GM12878 (cell line): ENCODE measurements around the gene ARHGAP5. TPM values are rescaled to one million over a fixed set of nuclear protein-coding genes. Genes with fewer than 3 reads are reported as not detected.

Experiments
- ATAC-seq: fragments of 200-7000 bp; cut with Tn5 transposase; 3 replicates; pipeline ENCODE4 v1.9.1; 2020; ENCODE audit warnings: mild to moderate bottlenecking, moderate library complexity
- BruUV-seq: library from RNA; stranded (reverse); fragments of 400-500 nt; replicated peaks from 2 replicates; lab custom pipeline; 2021; lab: Mats Ljungman, UMichigan
- CTCF ChIA-PET: fragments of 300-600 bp; sonication (Branson Sonifier 250); formaldehyde crosslinking; extraction: SDS; loops from one replicate; lab custom pipeline; 2021; ENCODE audit warnings: inconsistent platforms; lab: Yijun Ruan, JAX
- POLR2A ChIA-PET: fragments of 350-600 bp; formaldehyde crosslinking; extraction: SDS; loops from one replicate; lab custom pipeline; 2021; ENCODE audit warnings: inconsistent platforms; lab: Charles Lee
- RAD21 ChIA-PET: fragments of 300-600 bp; sonication (Branson Sonifier 250); formaldehyde crosslinking; loops from one replicate; lab custom pipeline; 2023; ENCODE audit warnings: antibody characterized with exemption; ENCODE audit not compliant: unreplicated experiment; lab: Charles Lee
- SMC1A ChIA-PET: fragments of 300-600 bp; sonication (Branson Sonifier 250); formaldehyde crosslinking; loops from one replicate; lab custom pipeline; 2023; ENCODE audit not compliant: unreplicated experiment, uncharacterized antibody; lab: Charles Lee
- DNase-seq: peaks from one replicate; pipeline ENCODE4 v3.0.0-alpha.2; 2011; ENCODE audit warnings: low read depth, low spot score
- FAIRE-seq: peaks from 3 replicates; lab custom pipeline; 2011; peaks lifted over from hg19 to GRCh38; lab: Jason Lieb, UNC
- H2AFZ ChIP-seq: 2 replicates; pipeline ENCODE4 v1.6.0; 2011; ENCODE audit warnings: low read depth, low read length, control low read depth; ENCODE audit not compliant: control insufficient read depth
- H3K27ac ChIP-seq: 2 replicates; pipeline ENCODE4 v1.5.1; 2011; ENCODE audit warnings: control low read depth; ENCODE audit not compliant: control insufficient read depth, insufficient read depth
- H3K27me3 ChIP-seq, 2 experiments: replicated peaks in 1 of 2; 2 replicates each; pipeline versions ENCODE4 v1.6.0 to v1.6.1; 2011; ENCODE audit warnings: low read length in 1 of 2; ENCODE audit not compliant: control insufficient read depth in 2 of 2, insufficient read depth in 2 of 2
- H3K36me3 ChIP-seq, 2 experiments: 2 replicates each; pipeline ENCODE4 v1.5.1; 2011; ENCODE audit warnings: low read length in 1 of 2; ENCODE audit not compliant: control insufficient read depth in 2 of 2, insufficient read depth in 2 of 2
- H3K4me1 ChIP-seq: 2 replicates; pipeline ENCODE4 v1.6.1; 2011; ENCODE audit warnings: mild to moderate bottlenecking, low read length, moderate library complexity, mixed read lengths; ENCODE audit not compliant: control insufficient read depth, insufficient read depth
- H3K4me2 ChIP-seq: 2 replicates; pipeline ENCODE4 v1.6.0; 2011; ENCODE audit warnings: control low read depth; ENCODE audit not compliant: control insufficient read depth, insufficient read depth
- H3K4me3 ChIP-seq: fragments of 200-600 bp; sonication (generic); 2 replicates; pipeline ENCODE4 v1.5.1; 2016
- H3K79me2 ChIP-seq: 2 replicates; pipeline ENCODE4 v1.6.0; 2011; ENCODE audit warnings: low read length; ENCODE audit not compliant: control insufficient read depth, insufficient read depth
- H3K9ac ChIP-seq: 2 replicates; pipeline ENCODE4 v1.8.0; 2011; ENCODE audit warnings: low read length, control low read depth, mixed read lengths; ENCODE audit not compliant: control insufficient read depth, insufficient read depth
- H3K9me3 ChIP-seq: replicated peaks from 3 replicates; pipeline ENCODE4 v1.5.1; 2011; ENCODE audit warnings: mild to moderate bottlenecking, low read length; ENCODE audit not compliant: control insufficient read depth, insufficient read depth
- H4K20me1 ChIP-seq: 2 replicates; pipeline ENCODE4 v1.6.0; 2011; ENCODE audit not compliant: control insufficient read depth, insufficient read depth
- BCLAF1 ChIP-seq: fragments of 450-650 bp; IDR thresholded peaks from 2 replicates; pipeline ENCODE4 v1.6.1; 2017; ENCODE audit warnings: antibody characterized with exemption, mild to moderate bottlenecking, moderate library complexity
- BRCA1 ChIP-seq: IDR thresholded peaks from 2 replicates; pipeline ENCODE4 v1.6.1; 2011; ENCODE audit warnings: low read depth, low read length, improper control_type of control experiment
- CHD4 ChIP-seq: fragments of 200-600 bp; sonication (generic); IDR thresholded peaks from 2 replicates; pipeline ENCODE4 v1.6.1; 2016; ENCODE audit warnings: mild to moderate bottlenecking
- HDAC6 ChIP-seq: fragments of 200-600 bp; sonication (generic); IDR thresholded peaks from one replicate; pipeline ENCODE4 v1.8.0; 2017; ENCODE audit warnings: antibody characterized with exemption; ENCODE audit not compliant: unreplicated experiment
- MYB ChIP-seq: fragments of 150-350 bp; IDR thresholded peaks from 2 replicates; pipeline ENCODE4 v1.6.1; 2014; ENCODE audit warnings: mild to moderate bottlenecking, low read depth, low read length, borderline replicate concordance
- NR2C2 ChIP-seq: IDR thresholded peaks from 2 replicates; pipeline ENCODE4 v1.6.1; 2011; ENCODE audit warnings: borderline replicate concordance, low read depth; ENCODE audit not compliant: control insufficient read depth, insufficient read length
- ZNF207 ChIP-seq: fragments of 450-650 bp; IDR thresholded peaks from 2 replicates; pipeline ENCODE4 v1.6.1; 2014; ENCODE audit warnings: antibody characterized with exemption, mild to moderate bottlenecking, borderline replicate concordance
- WGBS: methylation state at CpG from one replicate; pipeline ENCODE4 v1.1.6; 2016; ENCODE audit warnings: low lambda C conversion rate; ENCODE audit not compliant: insufficient replicate concordance, insufficient coverage; ENCODE audit errors: missing lambda C conversion rate; 5-methylcytosine and 5-hydroxymethylcytosine counted together
- in situ Hi-C: fragments of 300-500 bp; cut with MboI; formaldehyde crosslinking; loops from 9 replicates; pipeline ENCODE4 v1.14.3; 2018; ENCODE audit warnings: mixed read lengths
- intact Hi-C: fragments of 100-400 bp; cut with micrococcal nuclease; formaldehyde crosslinking; loops from one replicate; pipeline ENCODE4 v1.14.2; 2022; ENCODE audit not compliant: unreplicated experiment
- polyA plus RNA-seq, 11 experiments: library from polyadenylated mRNA; depleted of rRNA in 4 of 11; unstranded in 6 of 11; stranded (reverse) in 5 of 11; fragments of >200 nt; fragmentation: Nextera tagmentation in 4 of 11; fragmentation: Illumina TruSeq in 1 of 11; extraction: Ambion mirVana in 4 of 11; extraction: Trizol in 1 of 11; gene quantifications; 1 replicate in 1 of 11; 2 replicates in 10 of 11; pipeline versions ENCODE4 v1.2.1 to v1.2.3, GENCODE V29; 2011 to 2016; ENCODE audit warnings: inconsistent platforms in 2 of 11, missing spikeins in 2 of 11, low read depth in 1 of 11
- total RNA-seq, 4 experiments: library from RNA; depleted of rRNA in 3 of 4; stranded (reverse); fragments of >200 nt in 3 of 4; fragmentation: Illumina TruSeq in 1 of 4; extraction: Trizol in 1 of 4; gene quantifications; 2 replicates each; pipeline versions ENCODE4 v1.2.1 to v1.2.3, GENCODE V29; 2013 to 2021
- TF ChIP-seq, protein P1 (sequence below): fragments of 450-650 bp; formaldehyde crosslinking; IDR thresholded peaks from 2 replicates; pipeline ENCODE4 v1.4.0; 2022; ENCODE audit warnings: mild to moderate bottlenecking, moderate library complexity

Gene ARHGAP5
- total and polyA plus RNA-seq, 10 of the 15 experiments (the other 5 are each of a cell fraction or from before 2014, with no cell fraction given), result 0.91 to 19.6 (median 7.2) TPM

- WGBS, result 83% methylated on average over 3 of the region's 3 CpGs
- in situ Hi-C loops, result no loop called here
Observed at GRCh38 chr14:32087173-32087861, 10.2 kb downstream of the ARHGAP5 start.

More at GRCh38 chr14:32087173-32087861, 10.2 kb downstream of the ARHGAP5 start:
- peaks cover 9% of the 10 kb centered on the region for H3K4me1 ChIP-seq
- H3K9me3 ChIP-seq, result no peaks in the 10 kb centered on the region
- no peak for ATAC-seq
- no peaks in the 10 kb centered on the region for H3K36me3 ChIP-seq
- RAD21 ChIA-PET, result no interaction called here
- intact Hi-C loops, result no loop called here
- no peak for FAIRE-seq
- H3K27me3 ChIP-seq, result no peaks in the 10 kb centered on the region
- H4K20me1 ChIP-seq, result no peaks in the 10 kb centered on the region
- POLR2A ChIA-PET, result no interaction called here
- no peak overlapping the region for H3K27ac ChIP-seq
- no peak for DNase-seq
- H3K4me3 ChIP-seq, result no peak overlapping the region
- no peak overlapping the region for H3K4me2 ChIP-seq
- H3K9ac ChIP-seq, result no peak overlapping the region
- TF ChIP-seq BCLAF1 (no peak), HDAC6 (no peak), ZNF207 (no peak), NR2C2 (no peak), BRCA1 (no peak), CHD4 (no peak), MYB (no peak)
- TF ChIP-seq, protein P1, sequence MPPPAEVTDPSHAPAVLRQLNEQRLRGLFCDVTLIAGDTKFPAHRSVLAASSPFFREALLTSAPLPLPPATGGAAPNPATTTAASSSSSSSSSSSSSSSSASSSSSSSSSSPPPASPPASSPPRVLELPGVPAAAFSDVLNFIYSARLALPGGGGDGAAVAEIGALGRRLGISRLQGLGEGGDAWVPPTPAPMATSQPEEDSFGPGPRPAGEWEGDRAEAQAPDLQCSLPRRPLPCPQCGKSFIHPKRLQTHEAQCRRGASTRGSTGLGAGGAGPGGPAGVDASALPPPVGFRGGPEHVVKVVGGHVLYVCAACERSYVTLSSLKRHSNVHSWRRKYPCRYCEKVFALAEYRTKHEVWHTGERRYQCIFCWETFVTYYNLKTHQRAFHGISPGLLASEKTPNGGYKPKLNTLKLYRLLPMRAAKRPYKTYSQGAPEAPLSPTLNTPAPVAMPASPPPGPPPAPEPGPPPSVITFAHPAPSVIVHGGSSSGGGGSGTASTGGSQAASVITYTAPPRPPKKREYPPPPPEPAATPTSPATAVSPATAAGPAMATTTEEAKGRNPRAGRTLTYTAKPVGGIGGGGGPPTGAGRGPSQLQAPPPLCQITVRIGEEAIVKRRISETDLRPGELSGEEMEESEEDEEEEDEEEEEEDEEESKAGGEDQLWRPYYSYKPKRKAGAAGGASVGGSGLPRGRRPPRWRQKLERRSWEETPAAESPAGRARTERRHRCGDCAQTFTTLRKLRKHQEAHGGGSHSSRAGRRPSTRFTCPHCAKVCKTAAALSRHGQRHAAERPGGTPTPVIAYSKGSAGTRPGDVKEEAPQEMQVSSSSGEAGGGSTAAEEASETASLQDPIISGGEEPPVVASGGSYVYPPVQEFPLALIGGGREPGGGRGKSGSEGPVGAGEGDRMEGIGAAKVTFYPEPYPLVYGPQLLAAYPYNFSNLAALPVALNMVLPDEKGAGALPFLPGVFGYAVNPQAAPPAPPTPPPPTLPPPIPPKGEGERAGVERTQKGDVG, result no peak
- SMC1A ChIA-PET, result no interaction called here
- H3K79me2 ChIP-seq, result peaks cover 1% of the 10 kb centered on the region; the same call in 1 of the 2 replicates
- H2AFZ ChIP-seq, result no peak overlapping the region
- CTCF ChIA-PET, result interaction anchor here (1.1 kb wide), 1 partner anchor 248 kb away, joined by 3 read pairs; no protein-coding TSS in a partner anchor
- no TSS peak for BruUV-seq
